ENCODE results near the gene TCL1A.

- TF ChIP-seq CTCF (IDR thresholded peaks at IDR 0.05) (no peak), POLR2AphosphoS5 (IDR thresholded peaks at IDR 0.05) (no peak), POLR2A (IDR thresholded peaks at IDR 0.05) (no peak)
These were observed 21.8 kb downstream of the TCL1A start for GRCh38 chr14:95692109-95692508.

Measured in transverse colon (tissue), 4 donors.